HCT116 (cell line): ENCODE measurements around the gene RRAD. TPM values are rescaled to one million over a fixed set of nuclear protein-coding genes. Genes with fewer than 3 reads are reported as not detected.

Experiments
- ATAC-seq: fragments of 200-7000 bp; cut with Tn5 transposase; 2 replicates; pipeline ENCODE4 v1.9.1; 2020; ENCODE audit warnings: mild to moderate bottlenecking, moderate library complexity
- BruUV-seq: library from RNA; stranded (reverse); fragments of 400-500 nt; replicated peaks from 2 replicates; lab custom pipeline; 2021; lab: Mats Ljungman, UMichigan
- CTCF ChIA-PET: fragments of 300-600 bp; sonication (Branson Sonifier 250); formaldehyde crosslinking; loops from one replicate; lab custom pipeline; 2021; ENCODE audit warnings: antibody characterized with exemption; lab: Charles Lee
- POLR2A ChIA-PET: fragments of 300-600, 350-600 bp; sonication (Branson Sonifier 250); formaldehyde crosslinking; loops from one replicate; lab custom pipeline; 2021; ENCODE audit warnings: antibody characterized with exemption; lab: Charles Lee
- RAD21 ChIA-PET, 2 experiments: fragments of 300-600 bp; sonication (Branson Sonifier 250); formaldehyde crosslinking; loops; one replicate each; lab custom pipeline; 2023; ENCODE audit warnings: low total read pairs in 2 of 2; ENCODE audit not compliant: uncharacterized antibody in 2 of 2, unreplicated experiment in 2 of 2, low non-redundant PET in 1 of 2; lab: Charles Lee
- DNase-seq: peaks from one replicate; pipeline ENCODE4 v3.0.0-alpha.2; 2010; ENCODE audit warnings: low read depth, low spot score
- H2AFZ ChIP-seq: fragments of 200-600 bp; shearing (Covaris generic), sonication (generic); 2 replicates; pipeline ENCODE4 v1.6.1; 2017; ENCODE audit warnings: low read depth, mixed run types, mixed read lengths, antibody characterized with exemption, low read length; ENCODE audit not compliant: poor library complexity, severe bottlenecking
- H3K27ac ChIP-seq: 2 replicates; pipeline ENCODE4 v1.5.1; 2012; ENCODE audit warnings: low read depth, low read length
- H3K27me3 ChIP-seq: fragments of 200-600 bp; sonication (generic); 2 replicates; pipeline ENCODE4 v1.6.1; 2016; ENCODE audit warnings: mixed run types, low read length, mixed read lengths; ENCODE audit not compliant: insufficient read depth
- H3K36me3 ChIP-seq, 2 experiments: fragments of 200-500 bp in 1 of 2; fragments of 200-600 bp in 1 of 2; sonication (Bioruptor generic) in 1 of 2; sonication (generic) in 1 of 2; 2 replicates each; pipeline versions ENCODE4 v1.5.1 to v1.6.1; 2014 to 2016; ENCODE audit warnings: low read length in 2 of 2, inconsistent platforms in 1 of 2, mixed read lengths in 1 of 2, mixed run types in 1 of 2; ENCODE audit not compliant: insufficient read depth in 2 of 2, control insufficient read depth in 1 of 2
- H3K4me1 ChIP-seq, 2 experiments: fragments of 200-600 bp in 1 of 2; sonication (generic) in 1 of 2; 2 replicates each; pipeline versions ENCODE4 v1.5.1 to v1.6.1; 2012 to 2017; ENCODE audit warnings: low read length in 2 of 2, inconsistent platforms in 1 of 2, mild to moderate bottlenecking in 1 of 2, mixed read lengths in 1 of 2, mixed run types in 1 of 2, moderate library complexity in 1 of 2; ENCODE audit not compliant: insufficient read depth in 2 of 2, control insufficient read depth in 1 of 2
- H3K4me2 ChIP-seq: fragments of 200-600 bp; sonication (generic); 2 replicates; pipeline ENCODE4 v1.6.1; 2017; ENCODE audit warnings: mixed run types, low read length, mixed read lengths
- H3K4me3 ChIP-seq, 2 experiments: fragments of 200-600 bp in 1 of 2; sonication (generic) in 1 of 2; replicated peaks in 1 of 2; 2 replicates each; pipeline ENCODE4 v1.5.1; 2011 to 2016; ENCODE audit warnings: low read length in 2 of 2, control low read depth in 1 of 2, low read depth in 1 of 2, mild to moderate bottlenecking in 1 of 2, mixed read lengths in 1 of 2, mixed run types in 1 of 2
- H3K79me2 ChIP-seq: fragments of 200-600 bp; sonication (generic); 2 replicates; pipeline ENCODE4 v1.6.1; 2017; ENCODE audit warnings: mild to moderate bottlenecking, mixed run types, low read length, moderate library complexity, mixed read lengths; ENCODE audit not compliant: insufficient read depth
- H3K9ac ChIP-seq: fragments of 200-600 bp; sonication (generic); 2 replicates; pipeline ENCODE4 v1.6.1; 2016; ENCODE audit warnings: low read length, mixed read lengths
- H3K9me2 ChIP-seq: fragments of 200-600 bp; sonication (generic), shearing (Covaris generic); 2 replicates; pipeline ENCODE4 v1.6.1; 2017; ENCODE audit warnings: mixed run types, mild to moderate bottlenecking, moderate library complexity; ENCODE audit not compliant: insufficient read depth
- H3K9me3 ChIP-seq, 2 experiments: fragments of 200-500 bp in 1 of 2; fragments of 200-600 bp in 1 of 2; sonication (Bioruptor generic) in 1 of 2; sonication (generic) in 1 of 2; 2 replicates each; pipeline ENCODE4 v1.6.1; 2014 to 2017; ENCODE audit warnings: low read length in 2 of 2, mixed read lengths in 2 of 2, inconsistent platforms in 1 of 2, low read depth in 1 of 2, mild to moderate bottlenecking in 1 of 2, mixed run types in 1 of 2, moderate library complexity in 1 of 2; ENCODE audit not compliant: control insufficient read depth in 1 of 2, insufficient read depth in 1 of 2
- H4K20me1 ChIP-seq: fragments of 200-600 bp; sonication (generic), shearing (Covaris generic); 2 replicates; pipeline ENCODE4 v1.6.1; 2017; ENCODE audit warnings: mixed run types, mild to moderate bottlenecking, moderate library complexity; ENCODE audit not compliant: insufficient read depth
- CBX3 ChIP-seq: IDR thresholded peaks from 2 replicates; pipeline ENCODE4 v1.6.1; 2012; ENCODE audit warnings: low read depth
- CEBPB ChIP-seq: IDR thresholded peaks from 2 replicates; pipeline ENCODE4 v1.6.1; 2012; ENCODE audit warnings: low read depth
- EGR1 ChIP-seq: IDR thresholded peaks from 2 replicates; pipeline ENCODE4 v1.6.1; 2012; ENCODE audit warnings: low read depth
- ELF1 ChIP-seq: IDR thresholded peaks from 2 replicates; pipeline ENCODE4 v1.6.1; 2012; ENCODE audit warnings: low read depth, borderline replicate concordance
- EZH2 ChIP-seq: fragments of 200-600 bp; sonication (generic); IDR thresholded peaks from 2 replicates; pipeline ENCODE4 v1.6.1; 2017; ENCODE audit warnings: antibody characterized with exemption, mixed run types
- JUND ChIP-seq: IDR thresholded peaks from 2 replicates; pipeline ENCODE4 v1.6.1; 2012
- POLR2A ChIP-seq: IDR thresholded peaks from 2 replicates; pipeline ENCODE4 v1.7.0; 2011; ENCODE audit warnings: borderline replicate concordance; ENCODE audit not compliant: insufficient read depth, insufficient read length; ENCODE audit errors: extremely low read depth
- POLR2AphosphoS5 ChIP-seq: IDR thresholded peaks from 2 replicates; pipeline ENCODE4 v1.6.1; 2011; ENCODE audit warnings: mild to moderate bottlenecking, low read depth, low read length, moderate library complexity
- RAD21 ChIP-seq: IDR thresholded peaks from 2 replicates; pipeline ENCODE4 v1.6.1; 2012; ENCODE audit warnings: low read depth, mild to moderate bottlenecking
- SIN3A ChIP-seq: IDR thresholded peaks from 2 replicates; pipeline ENCODE4 v1.6.1; 2012; ENCODE audit warnings: low read depth
- SP1 ChIP-seq: IDR thresholded peaks from 2 replicates; pipeline ENCODE4 v1.6.1; 2012; ENCODE audit warnings: low read depth
- intact Hi-C: fragments of 100-400 bp; cut with micrococcal nuclease; formaldehyde crosslinking; loops from 2 replicates; pipeline ENCODE4 v1.10.0; 2022
- total RNA-seq: library from RNA; stranded (reverse); gene quantifications from one replicate; pipeline ENCODE4 v1.2.1, GENCODE V29; 2021; ENCODE audit not compliant: unreplicated experiment
- TF ChIP-seq, protein P1 (sequence below): IDR thresholded peaks from 2 replicates; pipeline ENCODE4 v1.6.1; 2012
- TF ChIP-seq, protein P2 (sequence below): IDR thresholded peaks from 2 replicates; pipeline ENCODE4 v1.6.1; 2012; ENCODE audit warnings: low read depth
- TF ChIP-seq, protein P3 (sequence below): IDR thresholded peaks from 2 replicates; pipeline ENCODE4 v1.6.1; 2011; ENCODE audit warnings: mild to moderate bottlenecking, low read length, moderate library complexity; ENCODE audit not compliant: insufficient replicate concordance; ENCODE audit errors: extremely low read depth

The RRAD gene
- total RNA-seq, 1 experiment from 2014 or later: 2.2 TPM

DNA sequence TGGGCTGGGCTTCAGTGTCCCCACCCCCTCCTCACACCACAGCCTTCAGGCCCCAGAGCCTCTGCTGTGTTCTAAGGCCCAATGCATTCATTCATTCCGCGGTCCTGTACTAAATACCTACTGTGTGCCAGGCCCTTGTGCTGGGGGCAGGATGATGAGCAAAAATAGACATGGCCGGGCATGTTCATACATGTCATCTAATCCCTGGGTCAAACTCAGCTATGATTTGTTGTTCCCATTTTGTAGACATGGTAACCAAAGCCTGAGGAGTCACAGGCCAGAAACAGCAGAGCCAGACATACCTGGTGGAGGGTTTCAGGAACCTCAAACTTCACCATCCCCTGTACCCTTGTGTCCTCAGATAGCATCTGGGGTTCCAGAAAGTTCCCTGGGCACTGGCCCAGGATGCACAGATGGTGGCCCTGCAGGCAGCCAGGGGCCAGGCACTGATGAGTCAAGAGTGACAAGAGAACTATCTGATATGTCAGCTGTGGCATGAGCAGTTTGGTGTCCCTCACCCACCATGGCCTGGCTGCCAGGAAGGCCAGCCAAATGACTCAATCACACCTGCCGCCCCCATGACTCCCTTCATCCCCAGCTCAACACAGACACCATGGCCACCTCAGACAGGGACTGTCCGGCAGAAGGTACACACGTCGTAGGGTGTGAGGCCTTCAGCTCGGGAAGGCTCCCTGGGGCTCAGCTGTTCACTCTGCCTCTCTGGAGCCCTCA is 2.7 kb upstream of the RRAD start:
- DNase-seq (no peak), ATAC-seq (no peak; the same call in 1 of the 2 replicates)
- peak overlapping the region; percentile 22 for H3K27ac ChIP-seq
- no peak overlapping the region for H2AFZ ChIP-seq
- H3K9me3 ChIP-seq: no peaks in the 10 kb centered on the region
- H3K27me3 ChIP-seq: no peaks in the 10 kb centered on the region
- no peaks in the 10 kb centered on the region for H4K20me1 ChIP-seq
- intact Hi-C loops: loop anchor here (1.0 kb wide), 1 partner anchor 33 kb away; no protein-coding TSS in a partner anchor
- peaks cover 21 to 59% of the 10 kb centered on the region in 2 experiments for H3K4me1 ChIP-seq
- H3K36me3 ChIP-seq: peaks cover 0 to 7% of the 10 kb centered on the region in 2 experiments; a peak in 1 of 4 replicates
- ChIA-PET CTCF (interaction anchor here (1.1 to 2.8 kb wide), 12 partner anchors 13 to 523 kb away, joined by 3 to 32 read pairs (median 3); partner anchors contain the start of genes CES3 and PDP2), RAD21 (interaction anchor here (1.0 to 1.4 kb wide), 2 partner anchors 33 kb away, joined by 5 to 6 read pairs; no protein-coding TSS in a partner anchor), POLR2A (no interaction called here)
- no peak overlapping the region for H3K4me3 ChIP-seq
- H3K4me2 ChIP-seq: peak overlapping the region; percentile 45
- no peak overlapping the region for H3K9ac ChIP-seq
- TF ChIP-seq, protein P1, sequence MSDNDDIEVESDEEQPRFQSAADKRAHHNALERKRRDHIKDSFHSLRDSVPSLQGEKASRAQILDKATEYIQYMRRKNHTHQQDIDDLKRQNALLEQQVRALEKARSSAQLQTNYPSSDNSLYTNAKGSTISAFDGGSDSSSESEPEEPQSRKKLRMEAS: 0 out of 2 replicates have a peak, but pooled peaks have one; percentile 17
- TF ChIP-seq SP1: no peak
- no TSS peak for BruUV-seq
- H3K9me2 ChIP-seq: no peaks in the 10 kb centered on the region
- H3K79me2 ChIP-seq: peaks cover 11% of the 10 kb centered on the region

DNA sequence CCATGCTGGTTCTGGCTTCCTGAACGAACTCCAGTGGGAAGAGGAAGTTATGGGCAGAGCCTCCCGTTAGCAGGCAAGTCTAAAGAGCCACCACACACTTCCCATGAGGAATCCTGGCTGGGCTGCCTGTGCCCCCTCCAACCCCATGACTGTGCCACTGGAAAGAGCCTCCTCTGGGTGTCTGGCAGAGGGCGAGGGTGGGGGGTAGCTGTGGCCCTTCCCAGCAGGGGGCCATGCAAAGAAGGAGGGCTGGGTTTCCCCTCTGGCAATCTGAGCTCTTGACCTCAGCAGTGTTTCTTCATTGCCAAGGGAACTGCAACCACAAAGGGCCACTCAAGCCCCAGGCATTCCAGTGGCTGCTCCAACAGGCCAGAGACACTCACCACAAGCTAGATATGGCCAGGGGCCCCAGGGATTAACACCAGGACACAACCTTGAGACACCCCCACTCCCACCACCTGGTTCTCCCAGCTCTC is 1.7 kb upstream of the RRAD start:
- ATAC-seq (peak; percentile 30), DNase-seq (no peak)
- peaks cover 21 to 50% of the 10 kb centered on the region in 2 experiments for H3K4me1 ChIP-seq
- H3K4me2 ChIP-seq: peak overlapping the region; percentile 45
- H3K9ac ChIP-seq: no peak overlapping the region
- intact Hi-C loops: no loop called here
- peak overlapping the region; percentile 22; the same call in 1 of the 2 replicates for H3K27ac ChIP-seq
- no TSS peak for BruUV-seq
- H2AFZ ChIP-seq: no peak overlapping the region
- H3K27me3 ChIP-seq: no peaks in the 10 kb centered on the region
- H3K9me2 ChIP-seq: no peaks in the 10 kb centered on the region
- peaks cover under 1% of the 10 kb centered on the region; the same call in 1 of the 2 replicates for H3K79me2 ChIP-seq
- ChIA-PET CTCF (interaction anchor here (1.1 to 2.8 kb wide), 2 partner anchors 17 to 32 kb away, joined by 4 to 32 read pairs; no protein-coding TSS in a partner anchor), RAD21 (no interaction called here), POLR2A (no interaction called here)
- H3K36me3 ChIP-seq: peaks cover 0 to 2% of the 10 kb centered on the region in 2 experiments; a peak in 1 of 4 replicates
- no peaks in the 10 kb centered on the region for H4K20me1 ChIP-seq
- H3K4me3 ChIP-seq: no peak overlapping the region
- H3K9me3 ChIP-seq: no peaks in the 10 kb centered on the region
- TF ChIP-seq RAD21: no peak
- TF ChIP-seq EGR1: no peak
- no peak for TF ChIP-seq CBX3
- no peak for TF ChIP-seq SP1
- TF ChIP-seq, protein P2, sequence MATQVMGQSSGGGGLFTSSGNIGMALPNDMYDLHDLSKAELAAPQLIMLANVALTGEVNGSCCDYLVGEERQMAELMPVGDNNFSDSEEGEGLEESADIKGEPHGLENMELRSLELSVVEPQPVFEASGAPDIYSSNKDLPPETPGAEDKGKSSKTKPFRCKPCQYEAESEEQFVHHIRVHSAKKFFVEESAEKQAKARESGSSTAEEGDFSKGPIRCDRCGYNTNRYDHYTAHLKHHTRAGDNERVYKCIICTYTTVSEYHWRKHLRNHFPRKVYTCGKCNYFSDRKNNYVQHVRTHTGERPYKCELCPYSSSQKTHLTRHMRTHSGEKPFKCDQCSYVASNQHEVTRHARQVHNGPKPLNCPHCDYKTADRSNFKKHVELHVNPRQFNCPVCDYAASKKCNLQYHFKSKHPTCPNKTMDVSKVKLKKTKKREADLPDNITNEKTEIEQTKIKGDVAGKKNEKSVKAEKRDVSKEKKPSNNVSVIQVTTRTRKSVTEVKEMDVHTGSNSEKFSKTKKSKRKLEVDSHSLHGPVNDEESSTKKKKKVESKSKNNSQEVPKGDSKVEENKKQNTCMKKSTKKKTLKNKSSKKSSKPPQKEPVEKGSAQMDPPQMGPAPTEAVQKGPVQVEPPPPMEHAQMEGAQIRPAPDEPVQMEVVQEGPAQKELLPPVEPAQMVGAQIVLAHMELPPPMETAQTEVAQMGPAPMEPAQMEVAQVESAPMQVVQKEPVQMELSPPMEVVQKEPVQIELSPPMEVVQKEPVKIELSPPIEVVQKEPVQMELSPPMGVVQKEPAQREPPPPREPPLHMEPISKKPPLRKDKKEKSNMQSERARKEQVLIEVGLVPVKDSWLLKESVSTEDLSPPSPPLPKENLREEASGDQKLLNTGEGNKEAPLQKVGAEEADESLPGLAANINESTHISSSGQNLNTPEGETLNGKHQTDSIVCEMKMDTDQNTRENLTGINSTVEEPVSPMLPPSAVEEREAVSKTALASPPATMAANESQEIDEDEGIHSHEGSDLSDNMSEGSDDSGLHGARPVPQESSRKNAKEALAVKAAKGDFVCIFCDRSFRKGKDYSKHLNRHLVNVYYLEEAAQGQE: no peak
- no peak for TF ChIP-seq POLR2AphosphoS5
- TF ChIP-seq SIN3A: no peak
- no peak for TF ChIP-seq EZH2
- TF ChIP-seq, protein P3, sequence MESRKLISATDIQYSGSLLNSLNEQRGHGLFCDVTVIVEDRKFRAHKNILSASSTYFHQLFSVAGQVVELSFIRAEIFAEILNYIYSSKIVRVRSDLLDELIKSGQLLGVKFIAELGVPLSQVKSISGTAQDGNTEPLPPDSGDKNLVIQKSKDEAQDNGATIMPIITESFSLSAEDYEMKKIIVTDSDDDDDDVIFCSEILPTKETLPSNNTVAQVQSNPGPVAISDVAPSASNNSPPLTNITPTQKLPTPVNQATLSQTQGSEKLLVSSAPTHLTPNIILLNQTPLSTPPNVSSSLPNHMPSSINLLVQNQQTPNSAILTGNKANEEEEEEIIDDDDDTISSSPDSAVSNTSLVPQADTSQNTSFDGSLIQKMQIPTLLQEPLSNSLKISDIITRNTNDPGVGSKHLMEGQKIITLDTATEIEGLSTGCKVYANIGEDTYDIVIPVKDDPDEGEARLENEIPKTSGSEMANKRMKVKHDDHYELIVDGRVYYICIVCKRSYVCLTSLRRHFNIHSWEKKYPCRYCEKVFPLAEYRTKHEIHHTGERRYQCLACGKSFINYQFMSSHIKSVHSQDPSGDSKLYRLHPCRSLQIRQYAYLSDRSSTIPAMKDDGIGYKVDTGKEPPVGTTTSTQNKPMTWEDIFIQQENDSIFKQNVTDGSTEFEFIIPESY: no peak
- no peak for TF ChIP-seq POLR2A
- TF ChIP-seq JUND: no peak
- no peak for TF ChIP-seq CEBPB
- TF ChIP-seq ELF1: no peak
